NCI-H2196 (cell line): ENCODE results near the gene TMEM214.

ENCODE experiments used
- DNase-seq: peaks from one replicate; lab custom pipeline; 2025; ENCODE audit not compliant: unreplicated experiment; lab: John Stamatoyannopoulos, UW

Gene TMEM214

GRCh38 chr2:27038631-27039339 is 6.0 kb downstream of the TMEM214 start:
- no peak for DNase-seq

DNA sequence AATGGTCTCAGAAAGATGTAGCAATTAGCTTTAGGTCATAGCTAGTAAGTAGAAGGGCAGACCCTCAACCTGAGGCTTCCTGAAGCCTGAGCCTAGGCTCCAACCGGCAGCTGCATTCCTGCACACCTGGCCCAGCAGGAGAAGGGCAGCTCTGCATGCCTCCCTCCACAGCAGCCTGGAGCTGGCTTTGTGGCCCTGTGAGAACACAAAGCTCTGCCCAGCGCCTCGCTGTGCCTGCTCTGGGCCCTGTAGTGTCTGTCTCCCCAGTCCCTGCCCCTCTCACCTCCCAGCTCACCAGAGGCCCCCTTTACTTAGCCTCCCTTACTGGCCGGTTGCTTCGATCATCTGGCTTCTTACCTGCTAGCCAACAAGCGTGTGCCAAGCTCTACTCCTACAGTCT is 6.7 kb downstream of the TMEM214 start:
- no peak for DNase-seq

- DNase-seq = no peak
These were observed 7.1 kb downstream of the TMEM214 start for GRCh38 chr2:27039871-27040270.

DNA sequence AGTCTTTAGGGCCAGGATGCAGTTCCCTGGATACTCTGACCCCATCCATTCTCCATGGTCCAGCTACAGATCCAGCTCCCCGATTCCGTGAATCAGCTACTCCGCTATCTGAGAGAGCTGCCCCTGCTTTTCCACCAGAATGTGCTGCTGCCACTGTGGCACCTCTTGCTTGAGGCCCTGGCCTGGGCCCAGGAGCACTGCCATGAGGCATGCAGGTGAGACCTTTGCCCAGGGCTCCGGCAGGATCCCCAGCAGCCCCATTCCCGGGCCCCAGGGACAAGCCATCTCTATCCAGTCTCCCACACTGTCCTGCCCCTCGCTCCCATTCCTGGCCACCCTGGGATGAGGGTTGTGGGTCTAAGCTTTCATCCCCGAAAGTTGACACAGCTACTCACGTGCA is 7.5 kb downstream of the TMEM214 start:
- DNase-seq = no peak

DNA sequence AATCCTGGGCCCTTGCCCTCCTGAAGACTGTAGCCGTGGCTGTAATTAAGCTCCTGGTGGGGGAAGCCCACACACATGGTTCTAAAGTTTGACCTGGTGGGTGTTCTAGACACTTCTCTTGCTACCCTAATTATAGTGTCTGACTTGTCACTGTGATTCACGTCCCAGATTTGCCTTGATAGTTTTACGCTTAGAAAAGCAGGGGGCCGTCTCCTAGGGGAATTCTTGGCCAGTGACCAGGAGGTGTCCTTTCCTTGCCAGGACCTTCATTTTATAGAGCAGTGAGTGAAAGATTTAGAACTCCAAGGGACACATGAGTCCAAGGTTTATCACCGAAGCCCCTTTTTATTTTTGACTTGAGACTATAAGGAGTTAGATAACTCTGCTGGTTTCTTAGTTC is 9.0 kb downstream of the TMEM214 start:
- DNase-seq = no peak

GRCh38 chr2:27042159-27042661 is 9.4 kb downstream of the TMEM214 start:
- peak; percentile 27 for DNase-seq

GRCh38 chr2:27042985-27043634 is 10.3 kb downstream of the TMEM214 start:
- no peak for DNase-seq

- DNase-seq = no peak
These were observed 16.9 kb downstream of the TMEM214 start for GRCh38 chr2:27049422-27050280.

DNA sequence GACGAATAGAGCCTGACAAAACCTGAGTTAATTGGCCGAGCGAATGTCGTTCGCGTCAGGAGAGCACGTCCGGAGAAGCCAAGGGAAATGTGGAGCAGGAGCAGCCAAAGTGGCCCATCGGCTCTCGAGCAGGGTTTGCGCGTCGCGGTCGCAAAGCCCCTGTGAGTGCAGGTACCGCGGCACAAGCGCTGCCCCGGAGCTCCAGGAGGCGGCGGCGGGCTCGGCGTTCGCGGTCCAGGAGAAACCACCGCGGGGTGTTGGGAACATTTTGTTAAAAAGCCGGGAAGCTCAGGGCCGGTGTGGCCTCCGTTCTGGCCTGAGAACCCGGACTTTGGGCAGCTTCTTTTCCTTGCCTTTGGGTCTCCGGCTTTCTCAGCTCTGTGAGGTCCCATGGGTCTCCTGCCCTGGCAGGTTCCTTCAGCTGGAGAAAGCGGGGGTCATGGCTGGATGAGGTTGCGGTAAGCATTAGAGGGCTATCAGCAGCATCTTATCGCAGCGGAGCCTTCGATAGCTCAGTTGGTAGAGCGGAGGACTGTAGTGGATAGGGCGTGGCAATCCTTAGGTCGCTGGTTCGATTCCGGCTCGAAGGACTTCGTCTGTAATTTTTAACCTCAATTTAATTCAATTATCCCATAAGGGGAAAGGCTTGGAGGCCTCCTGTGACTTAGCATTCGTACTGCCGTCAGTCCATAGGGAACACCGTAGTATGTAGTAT is 17.7 kb downstream of the TMEM214 start:
- DNase-seq = peak; percentile 89

DNA sequence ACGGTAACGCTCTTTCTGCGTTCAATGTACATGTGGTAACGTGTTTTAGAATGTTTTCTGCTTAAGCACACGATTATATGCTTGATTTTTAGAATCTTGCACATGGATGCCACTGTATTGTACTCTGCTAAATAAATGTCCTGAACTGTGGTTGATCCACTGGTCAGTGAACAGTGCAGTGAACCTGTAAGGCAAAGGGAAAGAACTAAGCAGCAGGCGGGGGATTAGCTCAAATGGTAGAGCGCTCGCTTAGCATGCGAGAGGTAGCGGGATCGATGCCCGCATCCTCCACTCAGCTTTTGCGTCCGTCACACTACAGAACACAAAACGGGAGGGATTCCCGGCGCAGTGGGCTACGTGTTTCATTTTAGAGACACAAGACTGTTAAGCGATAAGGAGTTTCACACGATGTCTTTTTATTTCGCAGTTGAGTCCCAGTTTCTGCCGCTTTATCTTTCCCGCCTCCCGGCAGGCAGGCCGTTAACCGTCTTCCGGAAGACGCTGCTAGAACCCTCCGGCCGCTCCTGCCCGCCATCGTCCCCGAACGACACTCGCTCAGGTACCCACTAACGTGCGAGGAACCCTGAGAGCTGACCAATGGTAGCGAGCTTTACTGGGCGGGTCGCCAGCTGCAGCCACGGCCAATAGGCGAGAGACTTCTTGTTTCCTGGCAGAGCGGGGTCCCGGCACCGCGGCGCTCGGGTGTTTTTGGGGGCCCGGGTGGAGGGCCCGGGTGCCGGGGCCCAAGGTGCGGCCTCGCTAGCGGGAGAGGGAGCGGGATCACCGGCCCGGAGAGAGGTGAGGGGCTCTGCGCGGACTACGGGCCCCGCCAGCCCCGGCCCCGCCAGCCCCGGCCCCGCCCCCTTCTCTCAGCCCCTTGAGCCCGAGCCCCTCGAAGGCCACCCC is 18.5 kb downstream of the TMEM214 start, which contains the start of gene AGBL5:
AGBL5 (plus strand) TSS at position 673 of the 906 bp plus-strand sequence. CDS start 1,291 bp downstream, outside the sequence.
- DNase-seq = peak; percentile 93

- no peak for DNase-seq
These were observed 19.3 kb downstream of the TMEM214 start for GRCh38 chr2:27051902-27052645.

DNA sequence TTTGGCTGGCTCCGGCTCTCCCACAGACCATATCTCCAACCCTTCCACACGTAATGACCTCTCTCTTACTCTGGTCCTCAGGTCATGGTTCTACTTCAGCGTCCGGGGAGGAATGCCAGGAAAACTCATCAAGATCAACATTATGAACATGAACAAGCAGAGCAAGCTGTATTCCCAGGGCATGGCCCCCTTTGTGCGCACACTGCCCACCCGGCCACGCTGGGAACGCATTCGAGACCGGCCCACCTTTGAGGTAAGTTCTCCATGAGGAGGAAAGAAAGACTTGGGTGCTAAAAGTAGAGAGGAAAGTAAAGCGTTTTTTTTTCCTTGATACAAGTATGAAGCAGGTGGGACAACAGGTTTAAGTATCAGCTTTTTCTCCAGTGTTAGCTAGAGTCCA is 20.6 kb downstream of the TMEM214 start:
- DNase-seq = no peak

DNA sequence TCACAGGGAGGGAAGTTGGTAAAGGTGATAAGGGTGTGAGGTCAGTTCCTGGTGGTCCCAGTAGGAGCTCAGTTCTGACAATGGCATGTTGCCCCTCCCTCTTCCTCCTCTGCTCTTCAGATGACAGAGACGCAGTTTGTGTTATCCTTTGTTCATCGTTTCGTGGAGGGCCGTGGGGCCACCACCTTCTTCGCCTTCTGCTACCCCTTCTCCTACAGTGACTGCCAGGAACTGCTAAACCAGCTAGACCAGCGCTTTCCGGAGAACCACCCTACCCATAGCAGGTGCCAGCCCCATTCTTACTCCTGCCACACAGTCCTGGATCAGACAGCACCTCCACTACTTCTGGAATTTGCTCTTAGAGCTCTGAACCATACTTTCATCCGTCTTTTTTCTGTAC is 21.0 kb downstream of the TMEM214 start:
- no peak for DNase-seq

- DNase-seq = no peak
These were observed 22.0 kb downstream of the TMEM214 start for GRCh38 chr2:27054721-27055120.

- DNase-seq = no peak
These were observed 24.4 kb downstream of the TMEM214 start for GRCh38 chr2:27057184-27057583.

DNA sequence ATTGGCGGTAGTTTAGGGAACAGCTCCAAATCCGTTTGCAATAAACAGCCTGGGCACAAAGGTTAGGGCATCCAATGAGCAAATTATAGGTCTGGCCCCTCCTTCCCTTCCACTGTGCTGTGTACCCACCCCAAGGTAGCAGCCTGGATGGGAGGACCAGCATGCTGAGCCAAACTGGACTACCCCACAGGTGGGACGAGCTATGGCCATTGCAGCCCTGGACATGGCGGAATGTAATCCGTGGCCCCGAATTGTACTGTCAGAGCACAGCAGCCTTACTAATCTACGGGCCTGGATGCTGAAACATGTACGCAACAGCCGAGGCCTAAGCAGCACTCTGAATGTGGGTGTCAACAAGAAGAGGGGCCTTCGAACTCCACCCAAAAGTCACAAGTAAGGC is 25.4 kb downstream of the TMEM214 start:
- no peak for DNase-seq

- DNase-seq = no peak
These were observed 26.5 kb downstream of the TMEM214 start for GRCh38 chr2:27059141-27059820.

DNA sequence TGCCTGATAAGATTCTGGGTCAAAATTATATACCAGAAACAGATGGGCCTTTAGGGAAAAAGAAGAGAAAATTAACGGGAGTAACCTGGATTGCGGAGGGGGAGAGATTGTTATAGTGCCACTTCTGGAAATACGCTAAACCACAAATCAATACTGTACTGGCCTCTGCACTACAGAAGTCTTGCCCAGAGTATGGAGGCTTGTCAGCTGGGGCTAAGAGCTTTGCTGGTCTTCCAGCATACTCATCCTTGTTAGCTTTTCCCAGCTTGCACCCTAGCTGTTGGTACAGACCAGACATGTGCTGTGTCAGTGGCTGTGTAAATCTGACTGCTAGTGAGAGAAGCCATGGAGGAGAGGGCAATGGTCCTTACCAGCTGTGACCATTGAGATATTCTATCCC is 27.6 kb downstream of the TMEM214 start:
- no peak for DNase-seq

- DNase-seq = no peak
These were observed 32.4 kb downstream of the TMEM214 start for GRCh38 chr2:27065128-27065527.
